ENCODE results near the gene MUC22. TPM values are rescaled to one million over a fixed set of nuclear protein-coding genes. Genes with fewer than 3 reads are reported as not detected.

The MUC22 gene
- total RNA-seq, 4 donors from 2014 or later = not detected

GRCh38 chr6:31035862-31036497 is 25.7 kb downstream of the MUC22 start:
- 61% methylated on average over 4 of the region's 4 CpGs for WGBS
- Histone ChIP-seq H3K27me3 (peaks cover 0 to 5% (median 0%) of the 10 kb centered on the region in 4 donors), H3K4me3 (no peak overlapping the region), H3K4me1 (no peaks in the 10 kb centered on the region), H3K27ac (replicated peaks in 1 of 4) (no peak overlapping the region), H3K36me3 (no peaks in the 10 kb centered on the region), H3K9me3 (no peaks in the 10 kb centered on the region)
- TF ChIP-seq POLR2A (IDR thresholded peaks at IDR 0.05; ENCODE audit: low read depth) = no peak
- no peak for TF ChIP-seq CTCF (IDR thresholded peaks at IDR 0.05)
- no peak for TF ChIP-seq POLR2AphosphoS5 (IDR thresholded peaks at IDR 0.05)
- no peak for TF ChIP-seq EP300 (IDR thresholded peaks at IDR 0.05)
- intact Hi-C loops (cut with DNase I) = no loop called here
- DNase-seq (ENCODE audit: extremely low spot score) = no peak

GRCh38 chr6:31037169-31037568 is 26.9 kb downstream of the MUC22 start:
- Histone ChIP-seq H3K36me3 (no peaks in the 10 kb centered on the region), H3K4me3 (no peak overlapping the region), H3K4me1 (no peaks in the 10 kb centered on the region), H3K27me3 (peaks cover 0 to 5% (median 0%) of the 10 kb centered on the region in 4 donors), H3K9me3 (no peaks in the 10 kb centered on the region), H3K27ac (replicated peaks in 1 of 4) (no peak overlapping the region)
- DNase-seq (ENCODE audit: extremely low spot score) = no peak
- intact Hi-C loops (cut with DNase I) = no loop called here
- TF ChIP-seq POLR2AphosphoS5 (IDR thresholded peaks at IDR 0.05) = no peak
- TF ChIP-seq EP300 (IDR thresholded peaks at IDR 0.05) = no peak
- TF ChIP-seq POLR2A (IDR thresholded peaks at IDR 0.05; ENCODE audit: low read depth) = no peak
- TF ChIP-seq CTCF (IDR thresholded peaks at IDR 0.05) = no peak
- WGBS = 78% methylated on average over 7 of the region's 7 CpGs

- TF ChIP-seq POLR2AphosphoS5 (IDR thresholded peaks at IDR 0.05) = no peak
- intact Hi-C loops (cut with DNase I) = no loop called here
- H3K9me3 ChIP-seq = no peaks in the 10 kb centered on the region
- no peak for DNase-seq (ENCODE audit: extremely low spot score)
- peaks cover 0 to under 1% (median 0%) of the 10 kb centered on the region in 4 donors for H3K4me1 ChIP-seq
- H3K4me3 ChIP-seq = no peak overlapping the region
- peaks cover 0 to 5% (median 0%) of the 10 kb centered on the region in 4 donors for H3K27me3 ChIP-seq
- 55% methylated on average over 2 of the region's 3 CpGs for WGBS
- no peaks in the 10 kb centered on the region for H3K36me3 ChIP-seq
- H3K27ac ChIP-seq (replicated peaks in 1 of 4) = no peak overlapping the region
Measured at GRCh38 chr6:31037682-31038081, 27.4 kb downstream of the MUC22 start.

GRCh38 chr6:31038559-31038958 is 28.3 kb downstream of the MUC22 start:
- intact Hi-C loops (cut with DNase I) = no loop called here
- H3K4me3 ChIP-seq = no peak overlapping the region
- H3K4me1 ChIP-seq = peaks cover 0 to 9% (median 5%) of the 10 kb centered on the region in 4 donors
- peaks cover 0 to 5% (median 0%) of the 10 kb centered on the region in 4 donors for H3K27me3 ChIP-seq
- 95% methylated on average over 8 of the region's 8 CpGs for WGBS
- H3K27ac ChIP-seq (replicated peaks in 1 of 4) = no peak overlapping the region
- TF ChIP-seq POLR2AphosphoS5 (IDR thresholded peaks at IDR 0.05) = no peak
- TF ChIP-seq POLR2A (IDR thresholded peaks at IDR 0.05; ENCODE audit: low read depth) = no peak
- TF ChIP-seq EP300 (IDR thresholded peaks at IDR 0.05) = no peak
- TF ChIP-seq CTCF (IDR thresholded peaks at IDR 0.05) = no peak
- H3K36me3 ChIP-seq = no peaks in the 10 kb centered on the region
- no peaks in the 10 kb centered on the region for H3K9me3 ChIP-seq
- no peak for DNase-seq (ENCODE audit: extremely low spot score)

- Histone ChIP-seq H3K9me3 (no peaks in the 10 kb centered on the region), H3K4me1 (peaks cover 0 to 10% (median 5%) of the 10 kb centered on the region in 4 donors), H3K4me3 (no peak overlapping the region), H3K27ac (replicated peaks in 1 of 4) (no peak overlapping the region), H3K36me3 (no peaks in the 10 kb centered on the region), H3K27me3 (peaks cover 0 to 10% (median 0%) of the 10 kb centered on the region in 4 donors)
- no peak for DNase-seq (ENCODE audit: extremely low spot score)
- intact Hi-C loops (cut with DNase I) = no loop called here
- TF ChIP-seq CTCF (IDR thresholded peaks at IDR 0.05) (no peak), POLR2A (IDR thresholded peaks at IDR 0.05; ENCODE audit: low read depth) (no peak), POLR2AphosphoS5 (IDR thresholded peaks at IDR 0.05) (no peak)
- WGBS = 76% methylated on average over 7 of the region's 7 CpGs
Measured at GRCh38 chr6:31040801-31041200, 30.5 kb downstream of the MUC22 start.

Measured in esophagus muscularis mucosa (tissue), 4 donors.